Measurements from ENCODE around the gene NID2. TPM values are rescaled to one million over a fixed set of nuclear protein-coding genes. Genes with fewer than 3 reads are reported as not detected.

NID2 gene
- total and polyA plus RNA-seq, 2 donors (not counting 1 experiment from before 2014, with no cell fraction given): not detected

DNA sequence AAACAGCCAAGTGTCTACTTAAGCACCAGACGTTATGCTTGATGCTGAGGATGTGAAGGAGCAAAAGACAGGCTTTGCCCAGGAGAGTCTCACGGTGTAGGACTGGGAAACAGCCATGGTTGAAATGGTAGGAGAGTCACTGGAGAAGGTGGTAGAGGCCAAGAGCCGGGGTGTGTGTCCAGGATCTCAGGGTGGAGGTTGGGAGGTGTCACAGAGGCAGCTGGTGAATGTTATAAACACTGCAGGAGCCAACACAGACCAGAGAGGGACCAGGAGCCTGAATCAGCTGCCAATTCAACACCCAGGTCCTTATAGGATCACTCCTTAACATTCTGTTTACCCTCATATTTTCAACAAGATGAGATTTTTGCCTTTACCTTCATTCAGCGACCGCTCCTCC is 7.5 kb downstream of the NID2 start:
- Histone ChIP-seq H2AFZ (ENCODE audit: insufficient read depth, low read depth, low read length, poor library complexity, severe bottlenecking) (no peak overlapping the region), H3K79me2 (ENCODE audit: control insufficient read depth, insufficient read depth, low read length) (no peaks in the 10 kb centered on the region), H3K27ac (ENCODE audit: low read length in 2 of 2) (no peak overlapping the region), H3K4me2 (replicated peaks; ENCODE audit: low read depth, low read length, poor library complexity, severe bottlenecking) (no peak overlapping the region), H3K4me1 (ENCODE audit: control insufficient read depth in 2 of 2, insufficient read depth in 2 of 2, low read length in 2 of 2) (no peaks in the 10 kb centered on the region), H3K4me3 (ENCODE audit: control extremely low read depth in 1 of 5, extremely low read depth in 1 of 5, insufficient read depth in 1 of 5, low read depth in 2 of 5, low read length in 4 of 5) (no peak overlapping the region), H3K9me3 (ENCODE audit: control extremely low read depth in 1 of 3, control insufficient read depth in 2 of 3, insufficient read depth in 1 of 3, low read length in 2 of 3) (no peaks in the 10 kb centered on the region), H4K20me1 (ENCODE audit: control insufficient read depth, insufficient read depth, low read length, poor library complexity, severe bottlenecking) (no peaks in the 10 kb centered on the region), H3K9ac (ENCODE audit: low read length) (no peak overlapping the region), H3K27me3 (replicated peaks in 1 of 4; ENCODE audit: control extremely low read depth in 1 of 4, control insufficient read depth in 3 of 4, insufficient read depth in 4 of 4, low read length in 3 of 4) (peaks cover 0 to 2% (median under 1%) of the 10 kb centered on the region in 4 experiments), H3K36me3 (replicated peaks in 1 of 2; ENCODE audit: control extremely low read depth in 1 of 2, control insufficient read depth in 1 of 2, extremely low read depth in 1 of 2, insufficient read depth in 2 of 2, low read length in 1 of 2) (no peaks in the 10 kb centered on the region)
- no peaks in the 10 kb centered on the region for H3K4me1 Mint-ChIP-seq
- ChIA-PET POLR2A (no interaction called here), CTCF (no interaction called here)
- H3K9me3 Mint-ChIP-seq (ENCODE audit: insufficient read depth): no peaks in the 10 kb centered on the region
- no peak overlapping the region for H3K4me3 Mint-ChIP-seq
- peaks cover 22% of the 10 kb centered on the region for H3K27me3 Mint-ChIP-seq
- H3K27ac Mint-ChIP-seq: no peak overlapping the region
- DNase-seq (no peak), ATAC-seq (ENCODE audit: low read depth) (no peak)
- WGBS (ENCODE audit: insufficient coverage): 100% methylated on average over 1 of the region's 5 CpGs
- TF ChIP-seq, protein P1, sequence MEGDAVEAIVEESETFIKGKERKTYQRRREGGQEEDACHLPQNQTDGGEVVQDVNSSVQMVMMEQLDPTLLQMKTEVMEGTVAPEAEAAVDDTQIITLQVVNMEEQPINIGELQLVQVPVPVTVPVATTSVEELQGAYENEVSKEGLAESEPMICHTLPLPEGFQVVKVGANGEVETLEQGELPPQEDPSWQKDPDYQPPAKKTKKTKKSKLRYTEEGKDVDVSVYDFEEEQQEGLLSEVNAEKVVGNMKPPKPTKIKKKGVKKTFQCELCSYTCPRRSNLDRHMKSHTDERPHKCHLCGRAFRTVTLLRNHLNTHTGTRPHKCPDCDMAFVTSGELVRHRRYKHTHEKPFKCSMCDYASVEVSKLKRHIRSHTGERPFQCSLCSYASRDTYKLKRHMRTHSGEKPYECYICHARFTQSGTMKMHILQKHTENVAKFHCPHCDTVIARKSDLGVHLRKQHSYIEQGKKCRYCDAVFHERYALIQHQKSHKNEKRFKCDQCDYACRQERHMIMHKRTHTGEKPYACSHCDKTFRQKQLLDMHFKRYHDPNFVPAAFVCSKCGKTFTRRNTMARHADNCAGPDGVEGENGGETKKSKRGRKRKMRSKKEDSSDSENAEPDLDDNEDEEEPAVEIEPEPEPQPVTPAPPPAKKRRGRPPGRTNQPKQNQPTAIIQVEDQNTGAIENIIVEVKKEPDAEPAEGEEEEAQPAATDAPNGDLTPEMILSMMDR (IDR thresholded peaks at IDR 0.05): no peak
- TF ChIP-seq EZH2 (IDR thresholded peaks at IDR 0.05; ENCODE audit: borderline replicate concordance, insufficient read depth, low read depth, low read length, poor library complexity, severe bottlenecking): no peak
- intact Hi-C loops (cut with micrococcal nuclease): no loop called here

DNA sequence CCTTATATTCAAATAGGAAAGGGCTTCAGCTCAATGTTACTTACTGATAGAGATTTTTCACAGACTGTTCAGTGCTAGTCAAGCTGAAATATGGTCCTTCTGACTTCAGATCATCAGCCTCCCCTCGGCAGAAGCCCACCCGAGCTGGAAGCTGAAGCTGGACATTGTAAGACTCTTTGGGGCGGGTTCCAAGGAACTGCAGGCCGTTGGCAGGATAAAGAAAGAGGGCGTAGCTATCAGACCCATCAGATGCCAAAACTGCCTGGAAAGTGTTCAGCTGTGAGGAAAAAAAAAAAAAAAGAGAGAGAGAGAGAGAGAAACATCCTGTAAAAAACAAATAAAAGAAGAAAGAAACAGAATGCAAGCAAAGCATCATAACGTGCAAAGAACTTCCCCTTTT is 8.8 kb downstream of the NID2 start:
- intact Hi-C loops (cut with micrococcal nuclease): no loop called here
- TF ChIP-seq, protein P1 (IDR thresholded peaks at IDR 0.05): no peak
- no peak for TF ChIP-seq EZH2 (IDR thresholded peaks at IDR 0.05; ENCODE audit: borderline replicate concordance, insufficient read depth, low read depth, low read length, poor library complexity, severe bottlenecking)
- ChIA-PET POLR2A (no interaction called here), CTCF (no interaction called here)
- ATAC-seq (ENCODE audit: low read depth) (no peak), DNase-seq (no peak)
- H2AFZ ChIP-seq (ENCODE audit: insufficient read depth, low read depth, low read length, poor library complexity, severe bottlenecking): no peak overlapping the region
- no peak overlapping the region for H3K9ac ChIP-seq (ENCODE audit: low read length)
- no peaks in the 10 kb centered on the region for H3K36me3 ChIP-seq (replicated peaks in 1 of 2; ENCODE audit: control extremely low read depth in 1 of 2, control insufficient read depth in 1 of 2, extremely low read depth in 1 of 2, insufficient read depth in 2 of 2, low read length in 1 of 2)
- Mint-ChIP-seq H3K4me1 (no peaks in the 10 kb centered on the region), H3K9me3 (ENCODE audit: insufficient read depth) (no peaks in the 10 kb centered on the region), H3K4me3 (no peak overlapping the region), H3K27ac (no peak overlapping the region), H3K27me3 (peaks cover 27% of the 10 kb centered on the region)
- H3K79me2 ChIP-seq (ENCODE audit: control insufficient read depth, insufficient read depth, low read length): no peaks in the 10 kb centered on the region
- WGBS (ENCODE audit: insufficient coverage): 100% methylated on average over 1 of the region's 6 CpGs
- no peak overlapping the region for H3K4me2 ChIP-seq (replicated peaks; ENCODE audit: low read depth, low read length, poor library complexity, severe bottlenecking)
- H4K20me1 ChIP-seq (ENCODE audit: control insufficient read depth, insufficient read depth, low read length, poor library complexity, severe bottlenecking): no peaks in the 10 kb centered on the region
- H3K4me3 ChIP-seq (ENCODE audit: control extremely low read depth in 1 of 5, extremely low read depth in 1 of 5, insufficient read depth in 1 of 5, low read depth in 2 of 5, low read length in 4 of 5): no peak overlapping the region
- no peaks in the 10 kb centered on the region for H3K4me1 ChIP-seq (ENCODE audit: control insufficient read depth in 2 of 2, insufficient read depth in 2 of 2, low read length in 2 of 2)
- no peaks in the 10 kb centered on the region for H3K9me3 ChIP-seq (ENCODE audit: control extremely low read depth in 1 of 3, control insufficient read depth in 2 of 3, insufficient read depth in 1 of 3, low read length in 2 of 3)
- H3K27me3 ChIP-seq (replicated peaks in 1 of 4; ENCODE audit: control extremely low read depth in 1 of 4, control insufficient read depth in 3 of 4, insufficient read depth in 4 of 4, low read length in 3 of 4): no peaks in the 10 kb centered on the region
- no peak overlapping the region for H3K27ac ChIP-seq (ENCODE audit: low read length in 2 of 2)

All from B cell (primary cell).